Activated B cell treated with CpG ODN at 0.5 μM for 24 hours (primary cell): ENCODE data around the gene RCC1. TPM values are rescaled to one million over a fixed set of nuclear protein-coding genes. Genes with fewer than 3 reads are reported as not detected.
"Not testable (repeated sequence)": the region's sequence is repeated elsewhere in the genome, so short reads cannot be mapped to it uniquely, and the experiment has no call there.

ENCODE experiments used
- ATAC-seq: fragments of 200-7000 bp; cut with Tn5 transposase; one replicate; pipeline ENCODE4 v1.10.0; 2021; ENCODE audit warnings: low read depth, mild to moderate bottlenecking, moderate library complexity
- CTCF ChIA-PET: fragments of 350-600 bp; sonication (Branson Sonifier 250); formaldehyde crosslinking; loops from one replicate; lab custom pipeline; 2021; ENCODE audit warnings: antibody characterized with exemption; lab: Charles Lee
- POLR2A ChIA-PET: fragments of 350-600 bp; sonication (Branson Sonifier 250); formaldehyde crosslinking; loops from one replicate; lab custom pipeline; 2021; ENCODE audit warnings: antibody characterized with exemption; lab: Charles Lee
- DNase-seq: peaks from one replicate; pipeline ENCODE4 v3.0.0; 2022
- H3K27ac Mint-ChIP-seq: one replicate; pipeline ENCODE4 v1.8.0; 2020; ENCODE audit warnings: mixed read lengths
- H3K27me3 Mint-ChIP-seq: one replicate; pipeline ENCODE4 v1.8.0; 2021; ENCODE audit warnings: mixed read lengths
- H3K36me3 Mint-ChIP-seq: one replicate; pipeline ENCODE4 v1.8.0; 2021; ENCODE audit warnings: low read depth, mixed read lengths
- H3K4me1 Mint-ChIP-seq: one replicate; pipeline ENCODE4 v1.8.0; 2021; ENCODE audit warnings: mixed read lengths
- H3K4me3 Mint-ChIP-seq: one replicate; pipeline ENCODE4 v1.8.0; 2020; ENCODE audit warnings: mild to moderate bottlenecking, mixed read lengths
- H3K9me3 Mint-ChIP-seq: one replicate; pipeline ENCODE4 v1.8.0; 2020; ENCODE audit warnings: mixed read lengths
- CTCF ChIP-seq: fragments of 200-600 bp; IDR thresholded peaks from one replicate; pipeline ENCODE4 v1.8.0; 2022; ENCODE audit warnings: antibody characterized with exemption, mild to moderate bottlenecking
- intact Hi-C: fragments of 100-400 bp; cut with micrococcal nuclease; formaldehyde crosslinking; loops from one replicate; pipeline ENCODE4 v1.15.1; 2024
- total RNA-seq: library from RNA; stranded (reverse); gene quantifications from 2 replicates; pipeline ENCODE4 v1.2.3, GENCODE V29; 2022

Gene RCC1
- total RNA-seq, 1 donor from 2014 or later = 47.5 TPM

- intact Hi-C loops = loop anchor here (5.0 kb wide), 1 partner anchor 422 kb away; the partner anchor contains the start of gene EYA3
- ChIA-PET CTCF (interaction anchor here (0.6 to 2.5 kb wide), 2 partner anchors 94 to 261 kb away, joined by 3 to 6 read pairs; no protein-coding TSS in a partner anchor), POLR2A (interaction anchor here (0.6 to 10.6 kb wide), 15 partner anchors 7 to 679 kb away, joined by 3 to 190 read pairs (median 13); partner anchors contain the start of genes GMEB1, MED18, PHACTR4 and PPP1R8)
- peak overlapping the region; percentile 98 for H3K27ac Mint-ChIP-seq
- no peaks in the 10 kb centered on the region for H3K9me3 Mint-ChIP-seq
- no peak for ATAC-seq
- H3K27me3 Mint-ChIP-seq = no peaks in the 10 kb centered on the region
- H3K36me3 Mint-ChIP-seq = peaks cover 87% of the 10 kb centered on the region
- no peak for DNase-seq
- TF ChIP-seq CTCF = no peak
- peaks cover 50% of the 10 kb centered on the region for H3K4me1 Mint-ChIP-seq
- peak overlapping the region; percentile 98 for H3K4me3 Mint-ChIP-seq
Measured at GRCh38 chr1:28509705-28510272, 3.9 kb downstream of the RCC1 start.

- H3K27ac Mint-ChIP-seq = peak overlapping the region; percentile 98
- peaks cover 90% of the 10 kb centered on the region for H3K36me3 Mint-ChIP-seq
- CTCF ChIA-PET = interaction anchor here (0.6 to 2.5 kb wide), 2 partner anchors 93 to 262 kb away, joined by 3 to 6 read pairs; no protein-coding TSS in a partner anchor
- H3K9me3 Mint-ChIP-seq = no peaks in the 10 kb centered on the region
- ATAC-seq = no peak
- intact Hi-C loops = no loop called here
- peak overlapping the region; percentile 98 for H3K4me3 Mint-ChIP-seq
- no peak for TF ChIP-seq CTCF
- POLR2A ChIA-PET = interaction anchor here (0.6 to 10.6 kb wide), 16 partner anchors 10 to 680 kb away, joined by 3 to 190 read pairs (median 6); partner anchors contain the start of genes GMEB1, MED18, PPP1R8 and RNU11
- H3K4me1 Mint-ChIP-seq = peaks cover 48% of the 10 kb centered on the region
- no peak for DNase-seq
- H3K27me3 Mint-ChIP-seq = no peaks in the 10 kb centered on the region
Measured at GRCh38 chr1:28510273-28510969, 4.6 kb downstream of the RCC1 start.

- Mint-ChIP-seq H3K27ac (peak overlapping the region; percentile 98), H3K9me3 (no peaks in the 10 kb centered on the region), H3K4me1 (peaks cover 44% of the 10 kb centered on the region), H3K27me3 (no peaks in the 10 kb centered on the region), H3K36me3 (peaks cover 84% of the 10 kb centered on the region), H3K4me3 (peak overlapping the region; percentile 98)
- no peak for TF ChIP-seq CTCF
- intact Hi-C loops = no loop called here
- ATAC-seq (peak; percentile 8), DNase-seq (no peak)
- CTCF ChIA-PET = interaction anchor here (2.5 kb wide), 1 partner anchor 92 kb away, joined by 6 read pairs; no protein-coding TSS in a partner anchor
- POLR2A ChIA-PET = interaction anchor here (0.6 to 10.6 kb wide), 22 partner anchors 11 to 1923 kb away, joined by 3 to 190 read pairs (median 4); partner anchors contain the start of genes RNU11, TAF12 and YTHDF2
Measured at GRCh38 chr1:28510970-28511440, 5.2 kb downstream of the RCC1 start.

- CTCF ChIA-PET = interaction anchor here (2.5 kb wide), 1 partner anchor 91 kb away, joined by 6 read pairs; no protein-coding TSS in a partner anchor
- no peak for TF ChIP-seq CTCF
- DNase-seq = no peak
- Mint-ChIP-seq H3K9me3 (no peaks in the 10 kb centered on the region), H3K4me1 (peaks cover 45% of the 10 kb centered on the region), H3K4me3 (peak overlapping the region; percentile 98), H3K27ac (peak overlapping the region; percentile 82), H3K36me3 (peaks cover 76% of the 10 kb centered on the region), H3K27me3 (no peaks in the 10 kb centered on the region)
- intact Hi-C loops = no loop called here
- no peak for ATAC-seq
- POLR2A ChIA-PET = interaction anchor here (0.7 to 10.6 kb wide), 11 partner anchors 42 to 266 kb away, joined by 3 to 190 read pairs (median 6); partner anchors contain the start of genes MED18, RNU11, TAF12 and YTHDF2
Measured at GRCh38 chr1:28512058-28512611, 6.3 kb downstream of the RCC1 start.

GRCh38 chr1:28514445-28514933 is 8.6 kb downstream of the RCC1 start:
- H3K4me3 Mint-ChIP-seq, DNase-seq, ATAC-seq, H3K27me3 Mint-ChIP-seq, H3K9me3 Mint-ChIP-seq, CTCF ChIA-PET, intact Hi-C loops: not testable (repeated sequence)
- peak overlapping the region; percentile 56 for H3K27ac Mint-ChIP-seq
- peaks cover 43% of the 10 kb centered on the region for H3K4me1 Mint-ChIP-seq
- peaks cover 58% of the 10 kb centered on the region for H3K36me3 Mint-ChIP-seq
- POLR2A ChIA-PET = interaction anchor here (0.8 to 10.6 kb wide), 6 partner anchors 7 to 362 kb away, joined by 3 to 190 read pairs (median 10); partner anchors contain the start of gene RCC1
